Endodermal cell (in vitro differentiated cells): ENCODE results near the gene TMEM250. TPM values are rescaled to one million over a fixed set of nuclear protein-coding genes. Genes with fewer than 3 reads are reported as not detected.

Experiments
- DNase-seq: peaks from one replicate; pipeline ENCODE4 v3.0.0-alpha.2; 2017
- H3K27ac ChIP-seq: 2 replicates; pipeline ENCODE4 v1.5.1; 2013; ENCODE audit warnings: mild to moderate bottlenecking, low read depth, low read length, moderate library complexity
- H3K27me3 ChIP-seq: 2 replicates; pipeline ENCODE4 v1.6.1; 2013; ENCODE audit warnings: mild to moderate bottlenecking, low read length, moderate library complexity; ENCODE audit not compliant: insufficient read depth, control insufficient read depth, poor library complexity, severe bottlenecking
- H3K36me3 ChIP-seq: 2 replicates; pipeline ENCODE4 v1.7.0; 2013; ENCODE audit warnings: mild to moderate bottlenecking, low read length, moderate library complexity; ENCODE audit not compliant: control insufficient read depth, insufficient read depth
- H3K4me1 ChIP-seq: one replicate; pipeline ENCODE4 v1.7.0; 2013; ENCODE audit warnings: low read length; ENCODE audit not compliant: control insufficient read depth, insufficient read depth
- H3K4me3 ChIP-seq: 2 replicates; pipeline ENCODE4 v1.5.1; 2013; ENCODE audit warnings: mild to moderate bottlenecking, low read length, moderate library complexity
- H3K9ac ChIP-seq: 2 replicates; pipeline ENCODE4 v1.6.1; 2013; ENCODE audit warnings: mild to moderate bottlenecking, low read length, moderate library complexity; ENCODE audit not compliant: poor library complexity, severe bottlenecking; ENCODE audit errors: extremely low read depth
- H3K9me3 ChIP-seq: 2 replicates; pipeline ENCODE4 v1.6.1; 2013; ENCODE audit warnings: mild to moderate bottlenecking, low read length, moderate library complexity; ENCODE audit not compliant: control insufficient read depth
- H3K27ac Mint-ChIP-seq: 2 replicates; pipeline ENCODE4 v1.8.0; 2020; ENCODE audit warnings: mixed read lengths
- H3K27me3 Mint-ChIP-seq: 2 replicates; pipeline ENCODE4 v1.8.0; 2021; ENCODE audit warnings: mild to moderate bottlenecking, mixed read lengths; ENCODE audit not compliant: insufficient read depth
- H3K36me3 Mint-ChIP-seq: 2 replicates; pipeline ENCODE4 v1.8.0; 2020; ENCODE audit warnings: low read depth, mixed read lengths
- H3K4me1 Mint-ChIP-seq: 2 replicates; pipeline ENCODE4 v1.8.0; 2020; ENCODE audit warnings: mixed read lengths
- H3K4me3 Mint-ChIP-seq: 2 replicates; pipeline ENCODE4 v1.8.0; 2020; ENCODE audit warnings: mild to moderate bottlenecking, moderate library complexity, mixed read lengths
- H3K9me3 Mint-ChIP-seq: 2 replicates; pipeline ENCODE4 v1.8.0; 2020; ENCODE audit warnings: mild to moderate bottlenecking, mixed read lengths
- WGBS, 2 experiments: methylation state at CpG; one replicate each; pipeline versions ENCODE4 v1.1.5 to v1.1.7; 2013; ENCODE audit warnings: missing lambda C conversion rate in 2 of 2, mixed read lengths in 1 of 2; ENCODE audit not compliant: insufficient coverage in 1 of 2, insufficient read length in 1 of 2; 5-methylcytosine and 5-hydroxymethylcytosine counted together
- total RNA-seq, 2 donors: library from RNA; stranded (reverse); fragmentation: NEBNext Ultra II Directional in 1 of 2; extraction: Animal tissue kit (Norgen Biotek cat#: 25700) in 1 of 2; gene quantifications; 2 replicates in 1 of 2; 3 replicates in 1 of 2; pipeline ENCODE4 v1.2.1, GENCODE V29; 2021
- TF ChIP-seq, protein P1 (sequence below): fragments of 200-600 bp; sonication (generic); conservative IDR thresholded peaks from 2 replicates; pipeline ENCODE4 v1.5.0; 2021; ENCODE audit warnings: antibody characterized with exemption, mild to moderate bottlenecking

TMEM250 gene
- total RNA-seq, 2 donors from 2014 or later, result 56.4 to 58.4 TPM

GRCh38 chr9:136087741-136088480, 30.8 kb downstream of the TMEM250 start:
- Histone ChIP-seq H3K27me3 (no peaks in the 10 kb centered on the region), H3K9ac (no peak overlapping the region), H3K4me1 (peaks cover 3% of the 10 kb centered on the region), H3K9me3 (no peaks in the 10 kb centered on the region), H3K27ac (no peak overlapping the region), H3K36me3 (peaks cover 4% of the 10 kb centered on the region), H3K4me3 (no peak overlapping the region)
- no peaks in the 10 kb centered on the region for H3K9me3 Mint-ChIP-seq
- no peak overlapping the region for H3K27ac Mint-ChIP-seq
- no peaks in the 10 kb centered on the region for H3K36me3 Mint-ChIP-seq
- no peaks in the 10 kb centered on the region for H3K27me3 Mint-ChIP-seq
- TF ChIP-seq, protein P1, sequence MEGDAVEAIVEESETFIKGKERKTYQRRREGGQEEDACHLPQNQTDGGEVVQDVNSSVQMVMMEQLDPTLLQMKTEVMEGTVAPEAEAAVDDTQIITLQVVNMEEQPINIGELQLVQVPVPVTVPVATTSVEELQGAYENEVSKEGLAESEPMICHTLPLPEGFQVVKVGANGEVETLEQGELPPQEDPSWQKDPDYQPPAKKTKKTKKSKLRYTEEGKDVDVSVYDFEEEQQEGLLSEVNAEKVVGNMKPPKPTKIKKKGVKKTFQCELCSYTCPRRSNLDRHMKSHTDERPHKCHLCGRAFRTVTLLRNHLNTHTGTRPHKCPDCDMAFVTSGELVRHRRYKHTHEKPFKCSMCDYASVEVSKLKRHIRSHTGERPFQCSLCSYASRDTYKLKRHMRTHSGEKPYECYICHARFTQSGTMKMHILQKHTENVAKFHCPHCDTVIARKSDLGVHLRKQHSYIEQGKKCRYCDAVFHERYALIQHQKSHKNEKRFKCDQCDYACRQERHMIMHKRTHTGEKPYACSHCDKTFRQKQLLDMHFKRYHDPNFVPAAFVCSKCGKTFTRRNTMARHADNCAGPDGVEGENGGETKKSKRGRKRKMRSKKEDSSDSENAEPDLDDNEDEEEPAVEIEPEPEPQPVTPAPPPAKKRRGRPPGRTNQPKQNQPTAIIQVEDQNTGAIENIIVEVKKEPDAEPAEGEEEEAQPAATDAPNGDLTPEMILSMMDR, result no peak
- H3K4me1 Mint-ChIP-seq, result peaks cover 8% of the 10 kb centered on the region
- DNase-seq, result no peak
- no peak overlapping the region for H3K4me3 Mint-ChIP-seq
- 82 to 89% methylated on average over 15 to 24 of the region's 24 CpGs for WGBS, 2 experiments

- H3K4me3 Mint-ChIP-seq, result no peak overlapping the region
- no peak overlapping the region for H3K27ac Mint-ChIP-seq
- no peaks in the 10 kb centered on the region for H3K27me3 ChIP-seq
- 93 to 94% methylated on average over 17 to 21 of the region's 21 CpGs for WGBS, 2 experiments
- peaks cover 8% of the 10 kb centered on the region for H3K4me1 Mint-ChIP-seq
- H3K36me3 Mint-ChIP-seq, result no peaks in the 10 kb centered on the region
- no peak overlapping the region for H3K9ac ChIP-seq
- H3K4me1 ChIP-seq, result no peaks in the 10 kb centered on the region
- H3K4me3 ChIP-seq, result no peak overlapping the region
- no peaks in the 10 kb centered on the region for H3K9me3 Mint-ChIP-seq
- H3K9me3 ChIP-seq, result no peaks in the 10 kb centered on the region
- H3K27ac ChIP-seq, result no peak overlapping the region
- TF ChIP-seq, protein P1, result no peak
- no peak for DNase-seq
- H3K36me3 ChIP-seq, result no peaks in the 10 kb centered on the region
- H3K27me3 Mint-ChIP-seq, result no peaks in the 10 kb centered on the region
These were observed 31.5 kb downstream of the TMEM250 start for GRCh38 chr9:136086951-136087740.

DNA sequence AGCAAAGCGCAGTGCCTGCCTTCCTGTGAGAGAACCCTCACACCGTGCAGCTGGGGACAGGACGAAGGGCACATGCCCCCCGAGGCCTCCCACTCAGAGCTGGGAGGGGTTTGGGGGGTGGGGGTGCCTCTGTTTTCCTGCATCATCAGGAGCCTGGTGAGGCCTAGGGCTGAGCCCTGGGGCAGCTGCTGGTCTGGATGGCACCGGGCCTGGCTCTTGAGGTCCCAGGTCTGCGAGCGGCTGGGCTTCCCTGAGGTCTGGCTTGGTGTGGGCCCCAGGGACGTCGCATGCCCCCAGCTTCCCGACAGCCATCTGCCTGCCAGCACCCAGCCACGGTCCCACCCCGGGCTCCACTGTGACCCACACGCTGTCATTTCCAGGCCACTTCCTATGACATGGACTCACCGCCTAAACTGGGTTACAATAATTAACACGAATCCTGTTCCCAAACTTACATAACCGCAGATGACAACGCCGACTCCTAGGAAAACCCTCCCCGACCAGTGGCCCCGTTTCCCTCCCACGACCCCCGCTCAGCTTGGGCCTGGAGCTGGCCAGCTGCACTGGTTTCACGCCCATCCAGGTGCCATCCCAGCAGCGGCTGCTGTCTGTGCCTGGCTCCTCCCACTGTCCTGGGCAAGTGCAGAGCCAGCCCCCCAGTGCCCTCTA, 32.3 kb downstream of the TMEM250 start:
- no peak overlapping the region for H3K4me3 Mint-ChIP-seq
- Histone ChIP-seq H3K27ac (no peak overlapping the region), H3K9me3 (no peaks in the 10 kb centered on the region), H3K9ac (no peak overlapping the region), H3K36me3 (no peaks in the 10 kb centered on the region), H3K27me3 (no peaks in the 10 kb centered on the region), H3K4me3 (no peak overlapping the region), H3K4me1 (no peaks in the 10 kb centered on the region)
- no peaks in the 10 kb centered on the region for H3K9me3 Mint-ChIP-seq
- H3K27ac Mint-ChIP-seq, result no peak overlapping the region
- TF ChIP-seq, protein P1, result no peak
- WGBS, 2 experiments, result 93 to 95% methylated on average over 17 to 24 of the region's 24 CpGs
- peak; percentile 47 for DNase-seq
- H3K27me3 Mint-ChIP-seq, result no peaks in the 10 kb centered on the region
- no peaks in the 10 kb centered on the region for H3K36me3 Mint-ChIP-seq
- peaks cover 4% of the 10 kb centered on the region for H3K4me1 Mint-ChIP-seq
